T-helper 1 cell treated with Interleukin-12 subunit alpha and Interleukin-12 subunit beta and Interleukin-4 antibody, amounts not matched to agents 30 μg/mL and 1 μg/mL, for 36 hours (primary cell): Measurements from ENCODE around the gene RIT2.

Experiments
- H3K27ac Mint-ChIP-seq: one replicate; pipeline ENCODE4 v1.8.0; 2021; ENCODE audit warnings: mild to moderate bottlenecking, mixed read lengths
- H3K27me3 Mint-ChIP-seq: one replicate; pipeline ENCODE4 v1.8.0; 2021; ENCODE audit warnings: low read depth, mixed read lengths
- H3K36me3 Mint-ChIP-seq: one replicate; pipeline ENCODE4 v1.8.0; 2021; ENCODE audit warnings: low read depth, mixed read lengths
- H3K4me1 Mint-ChIP-seq: one replicate; pipeline ENCODE4 v1.8.0; 2021; ENCODE audit warnings: low read depth, mixed read lengths
- H3K4me3 Mint-ChIP-seq: one replicate; pipeline ENCODE4 v1.8.0; 2021; ENCODE audit warnings: mild to moderate bottlenecking, moderate library complexity, mixed read lengths
- H3K9me3 Mint-ChIP-seq: one replicate; pipeline ENCODE4 v1.8.0; 2021; ENCODE audit warnings: mixed read lengths

Gene RIT2

GRCh38 chr18:43067570-43067969 is 47.9 kb downstream of the RIT2 start:
- no peaks in the 10 kb centered on the region for H3K4me1 Mint-ChIP-seq
- H3K36me3 Mint-ChIP-seq = no peaks in the 10 kb centered on the region
- H3K4me3 Mint-ChIP-seq = no peak overlapping the region
- H3K27me3 Mint-ChIP-seq = no peaks in the 10 kb centered on the region
- H3K27ac Mint-ChIP-seq = no peak overlapping the region
- peaks cover 5% of the 10 kb centered on the region for H3K9me3 Mint-ChIP-seq

- H3K27ac Mint-ChIP-seq = no peak overlapping the region
- H3K4me1 Mint-ChIP-seq = no peaks in the 10 kb centered on the region
- no peaks in the 10 kb centered on the region for H3K36me3 Mint-ChIP-seq
- peaks cover 4% of the 10 kb centered on the region for H3K9me3 Mint-ChIP-seq
- no peak overlapping the region for H3K4me3 Mint-ChIP-seq
- no peaks in the 10 kb centered on the region for H3K27me3 Mint-ChIP-seq
These were observed 53.7 kb downstream of the RIT2 start for GRCh38 chr18:43061816-43062215.

GRCh38 chr18:43061318-43061717 is 54.2 kb downstream of the RIT2 start:
- no peak overlapping the region for H3K4me3 Mint-ChIP-seq
- no peaks in the 10 kb centered on the region for H3K4me1 Mint-ChIP-seq

GRCh38 chr18:43060020-43060419 is 55.5 kb downstream of the RIT2 start:
- H3K36me3 Mint-ChIP-seq = no peaks in the 10 kb centered on the region
- peaks cover 4% of the 10 kb centered on the region for H3K9me3 Mint-ChIP-seq
- H3K27ac Mint-ChIP-seq = no peak overlapping the region
- no peaks in the 10 kb centered on the region for H3K4me1 Mint-ChIP-seq
- H3K27me3 Mint-ChIP-seq = no peaks in the 10 kb centered on the region
- no peak overlapping the region for H3K4me3 Mint-ChIP-seq

More at GRCh38 chr18:43061318-43061717, 54.2 kb downstream of the RIT2 start:
- Mint-ChIP-seq H3K27me3 (no peaks in the 10 kb centered on the region), H3K9me3 (peaks cover 4% of the 10 kb centered on the region), H3K27ac (no peak overlapping the region), H3K36me3 (no peaks in the 10 kb centered on the region)

GRCh38 chr18:43054815-43055519 is 60.5 kb downstream of the RIT2 start:
- H3K36me3 Mint-ChIP-seq = no peaks in the 10 kb centered on the region
- no peaks in the 10 kb centered on the region for H3K4me1 Mint-ChIP-seq
- H3K27ac Mint-ChIP-seq = no peak overlapping the region
- no peaks in the 10 kb centered on the region for H3K27me3 Mint-ChIP-seq
- H3K9me3 Mint-ChIP-seq = no peaks in the 10 kb centered on the region
- no peak overlapping the region for H3K4me3 Mint-ChIP-seq

GRCh38 chr18:43049021-43049420 is 66.5 kb downstream of the RIT2 start:
- H3K27ac Mint-ChIP-seq = no peak overlapping the region
- H3K4me1 Mint-ChIP-seq = no peaks in the 10 kb centered on the region
- peaks cover 4% of the 10 kb centered on the region for H3K9me3 Mint-ChIP-seq
- no peaks in the 10 kb centered on the region for H3K27me3 Mint-ChIP-seq
- no peaks in the 10 kb centered on the region for H3K36me3 Mint-ChIP-seq
- no peak overlapping the region for H3K4me3 Mint-ChIP-seq

- Mint-ChIP-seq H3K27me3 (no peaks in the 10 kb centered on the region), H3K9me3 (peaks cover 4% of the 10 kb centered on the region), H3K4me1 (no peaks in the 10 kb centered on the region), H3K4me3 (no peak overlapping the region), H3K36me3 (no peaks in the 10 kb centered on the region), H3K27ac (no peak overlapping the region)
These were observed 69.2 kb downstream of the RIT2 start for GRCh38 chr18:43046322-43046721.

GRCh38 chr18:43043626-43044025 is 71.9 kb downstream of the RIT2 start:
- Mint-ChIP-seq H3K27me3 (no peaks in the 10 kb centered on the region), H3K4me1 (no peaks in the 10 kb centered on the region), H3K27ac (no peak overlapping the region), H3K4me3 (no peak overlapping the region), H3K9me3 (peaks cover 4% of the 10 kb centered on the region), H3K36me3 (no peaks in the 10 kb centered on the region)

GRCh38 chr18:43040281-43040680 is 75.2 kb downstream of the RIT2 start:
- Mint-ChIP-seq H3K9me3 (no peaks in the 10 kb centered on the region), H3K27me3 (no peaks in the 10 kb centered on the region), H3K4me1 (no peaks in the 10 kb centered on the region), H3K4me3 (no peak overlapping the region), H3K27ac (no peak overlapping the region), H3K36me3 (no peaks in the 10 kb centered on the region)

GRCh38 chr18:43034683-43035500 is 80.6 kb downstream of the RIT2 start:
- Mint-ChIP-seq H3K4me1 (no peaks in the 10 kb centered on the region), H3K27me3 (no peaks in the 10 kb centered on the region), H3K36me3 (no peaks in the 10 kb centered on the region), H3K9me3 (no peaks in the 10 kb centered on the region), H3K27ac (no peak overlapping the region), H3K4me3 (no peak overlapping the region)

- H3K27ac Mint-ChIP-seq = no peak overlapping the region
- H3K4me1 Mint-ChIP-seq = no peaks in the 10 kb centered on the region
- H3K9me3 Mint-ChIP-seq = no peaks in the 10 kb centered on the region
- no peaks in the 10 kb centered on the region for H3K27me3 Mint-ChIP-seq
- H3K4me3 Mint-ChIP-seq = no peak overlapping the region
- no peaks in the 10 kb centered on the region for H3K36me3 Mint-ChIP-seq
These were observed 84.3 kb downstream of the RIT2 start for GRCh38 chr18:43031169-43031568.

- no peaks in the 10 kb centered on the region for H3K36me3 Mint-ChIP-seq
- H3K4me1 Mint-ChIP-seq = no peaks in the 10 kb centered on the region
- no peak overlapping the region for H3K4me3 Mint-ChIP-seq
- H3K27ac Mint-ChIP-seq = no peak overlapping the region
- no peaks in the 10 kb centered on the region for H3K9me3 Mint-ChIP-seq
- no peaks in the 10 kb centered on the region for H3K27me3 Mint-ChIP-seq
These were observed 86.1 kb downstream of the RIT2 start for GRCh38 chr18:43029414-43029813.

- Mint-ChIP-seq H3K4me1 (no peaks in the 10 kb centered on the region), H3K36me3 (no peaks in the 10 kb centered on the region), H3K27me3 (no peaks in the 10 kb centered on the region), H3K4me3 (no peak overlapping the region), H3K27ac (no peak overlapping the region), H3K9me3 (peaks cover 11% of the 10 kb centered on the region)
These were observed 92.6 kb downstream of the RIT2 start for GRCh38 chr18:43022874-43023273.

GRCh38 chr18:43017622-43018021 is 97.9 kb downstream of the RIT2 start:
- Mint-ChIP-seq H3K27me3 (no peaks in the 10 kb centered on the region), H3K36me3 (no peaks in the 10 kb centered on the region), H3K27ac (no peak overlapping the region), H3K4me1 (no peaks in the 10 kb centered on the region), H3K9me3 (peaks cover 11% of the 10 kb centered on the region), H3K4me3 (no peak overlapping the region)

GRCh38 chr18:43013486-43013885 is 102.0 kb downstream of the RIT2 start:
- H3K36me3 Mint-ChIP-seq = no peaks in the 10 kb centered on the region
- no peaks in the 10 kb centered on the region for H3K27me3 Mint-ChIP-seq
- H3K4me1 Mint-ChIP-seq = no peaks in the 10 kb centered on the region
- no peaks in the 10 kb centered on the region for H3K9me3 Mint-ChIP-seq
- no peak overlapping the region for H3K4me3 Mint-ChIP-seq
- H3K27ac Mint-ChIP-seq = no peak overlapping the region
